PFSK-1 (cell line): Measurements from ENCODE around the gene KLHDC1.

Experiments
- POLR2AphosphoS5 ChIP-seq: IDR thresholded peaks from 2 replicates; pipeline ENCODE4 v1.6.1; 2012; ENCODE audit warnings: low read depth, mild to moderate bottlenecking, control low read depth, low read length, moderate library complexity
- REST ChIP-seq, 2 experiments: IDR thresholded peaks; 2 replicates each; pipeline versions ENCODE4 v1.6.1 to v1.8.0; 2011 to 2012; ENCODE audit warnings: low read depth in 2 of 2, low read length in 2 of 2, control low read depth in 1 of 2, inconsistent platforms in 1 of 2, mild to moderate bottlenecking in 1 of 2, moderate library complexity in 1 of 2; ENCODE audit not compliant: insufficient read depth in 1 of 2
- SIN3A ChIP-seq: IDR thresholded peaks from 2 replicates; pipeline ENCODE4 v1.6.1; 2012; ENCODE audit warnings: mild to moderate bottlenecking, low read length, moderate library complexity, borderline replicate concordance; ENCODE audit not compliant: insufficient read depth
- TAF1 ChIP-seq: IDR thresholded peaks from 2 replicates; pipeline ENCODE4 v1.6.1; 2012; ENCODE audit warnings: low read length, control low read depth, borderline replicate concordance; ENCODE audit not compliant: insufficient read depth

GRCh38 chr14:49770212-49770817, 77.4 kb downstream of the KLHDC1 start:
- no peak for TF ChIP-seq POLR2AphosphoS5
- no peak for TF ChIP-seq REST (IDR thresholded peaks at IDR 0.05; ENCODE audit: insufficient read depth in 1 of 2, low read depth in 2 of 2, low read length in 2 of 2)
- TF ChIP-seq TAF1 = no peak
- TF ChIP-seq SIN3A = no peak
